K562 (cell line): ENCODE data around the gene ADGRE3. TPM values are rescaled to one million over a fixed set of nuclear protein-coding genes. Genes with fewer than 3 reads are reported as not detected.

Experiments used
- ATAC-seq: fragments of 200-7000 bp; cut with Tn5 transposase; 3 replicates; pipeline ENCODE4 v1.9.1; 2020; ENCODE audit warnings: moderate library complexity
- BruUV-seq: library from RNA; stranded (reverse); fragments of 400-500 nt; replicated peaks from 2 replicates; lab custom pipeline; 2021; lab: Mats Ljungman, UMichigan
- CTCF ChIA-PET: fragments of 300-600 bp; formaldehyde crosslinking; extraction: SDS; loops from one replicate; lab custom pipeline; 2021; ENCODE audit warnings: low intra/inter-chr PET ratio; lab: Yijun Ruan, JAX
- POLR2A ChIA-PET: fragments of 300-600, 350-650 bp; sonication (Branson Sonifier 250); formaldehyde crosslinking; extraction: SDS; loops from one replicate; lab custom pipeline; 2021; ENCODE audit warnings: antibody characterized with exemption, inconsistent platforms; lab: Yijun Ruan, JAX
- DNase-seq, 4 experiments: peaks; one replicate each; pipeline versions ENCODE4 v3.0.0 to v3.0.0-alpha.2; 2011 to 2018; ENCODE audit warnings: low spot score in 3 of 4, mixed read lengths in 3 of 4; ENCODE audit errors: extremely low read depth in 1 of 4
- FAIRE-seq: peaks from 2 replicates; lab custom pipeline; 2011; peaks lifted over from hg19 to GRCh38; lab: Jason Lieb, UNC
- H2AFZ ChIP-seq: 2 replicates; pipeline ENCODE4 v1.6.0; 2011; ENCODE audit warnings: low read depth, low read length, control low read depth, inconsistent platforms
- H3K27ac ChIP-seq: fragments of 200-600 bp; 3 replicates; pipeline ENCODE4 v1.8.0; 2011; ENCODE audit warnings: low read depth, mild to moderate bottlenecking, control low read depth, inconsistent platforms, low read length, moderate library complexity, mixed read lengths; ENCODE audit errors: extremely low read depth
- H3K27me3 ChIP-seq, 2 experiments: fragments of 300-600 bp in 1 of 2; 2 replicates in 1 of 2; 3 replicates in 1 of 2; pipeline versions ENCODE4 v1.6.0 to v1.8.0; 2011; ENCODE audit warnings: inconsistent platforms in 2 of 2, low read length in 2 of 2, mild to moderate bottlenecking in 1 of 2, mixed read lengths in 1 of 2, moderate library complexity in 1 of 2; ENCODE audit not compliant: control insufficient read depth in 2 of 2, insufficient read depth in 2 of 2
- H3K36me3 ChIP-seq: fragments of 300-600 bp; 3 replicates; pipeline ENCODE4 v1.8.0; 2011; ENCODE audit warnings: mild to moderate bottlenecking, low read length, inconsistent platforms; ENCODE audit not compliant: control insufficient read depth, insufficient read depth
- H3K4me1 ChIP-seq, 2 experiments: fragments of 200-600 bp in 1 of 2; replicated peaks in 1 of 2; 2 replicates in 1 of 2; 3 replicates in 1 of 2; pipeline versions ENCODE4 v1.5.1 to v1.8.0; 2011; ENCODE audit warnings: inconsistent platforms in 2 of 2, low read length in 2 of 2, mild to moderate bottlenecking in 1 of 2, mixed read lengths in 1 of 2, moderate library complexity in 1 of 2; ENCODE audit not compliant: control insufficient read depth in 2 of 2, insufficient read depth in 2 of 2
- H3K4me2 ChIP-seq: 2 replicates; pipeline ENCODE4 v1.6.1; 2011; ENCODE audit warnings: low read length, control low read depth, inconsistent platforms, mixed read lengths; ENCODE audit not compliant: insufficient read depth
- H3K4me3 ChIP-seq: fragments of 200-600 bp; sonication (generic), shearing (Covaris generic); 2 replicates; pipeline ENCODE4 v1.5.1; 2016; ENCODE audit warnings: control low read depth, inconsistent platforms
- H3K79me2 ChIP-seq: fragments of 200-600 bp; 3 replicates; pipeline ENCODE4 v1.8.0; 2011; ENCODE audit warnings: low read length, inconsistent platforms; ENCODE audit not compliant: control insufficient read depth, insufficient read depth
- H3K9ac ChIP-seq, 2 experiments: 2 replicates each; pipeline versions ENCODE4 v1.6.0 to v1.6.1; 2011; ENCODE audit warnings: low read depth in 2 of 2, low read length in 2 of 2, control low read depth in 1 of 2, inconsistent platforms in 1 of 2, mild to moderate bottlenecking in 1 of 2, mixed read lengths in 1 of 2; ENCODE audit not compliant: insufficient read depth in 1 of 2
- H3K9me1 ChIP-seq: one replicate; pipeline ENCODE4 v1.6.0; 2011; ENCODE audit warnings: inconsistent platforms, mild to moderate bottlenecking, low read length, moderate library complexity; ENCODE audit not compliant: control insufficient read depth, insufficient read depth
- H3K9me3 ChIP-seq: replicated peaks from 2 replicates; pipeline ENCODE4 v1.5.1; 2011; ENCODE audit warnings: low read depth, low read length, inconsistent platforms; ENCODE audit not compliant: control insufficient read depth, insufficient read depth
- H4K20me1 ChIP-seq: replicated peaks from 2 replicates; pipeline ENCODE4 v1.6.1; 2011; ENCODE audit warnings: low read length, inconsistent platforms, mixed read lengths; ENCODE audit not compliant: control insufficient read depth, insufficient read depth
- BHLHE40 ChIP-seq: IDR thresholded peaks from 2 replicates; pipeline ENCODE4 v1.6.1; 2011; ENCODE audit warnings: low read length, improper control_type of control experiment
- HIVEP1 ChIP-seq: fragments of 250-450 bp; sonication (Bioruptor Pico); IDR thresholded peaks from 2 replicates; pipeline ENCODE4 v1.4.0; 2020; ENCODE audit warnings: mild to moderate bottlenecking
- KLF16 ChIP-seq: IDR thresholded peaks from 2 replicates; pipeline ENCODE4 v1.6.1; 2016; ENCODE audit warnings: antibody characterized with exemption
- SMAD1 ChIP-seq: fragments of 150-350 bp; IDR thresholded peaks from 2 replicates; pipeline ENCODE4 v1.6.1; 2014; ENCODE audit warnings: low read length, low read depth; ENCODE audit not compliant: partially characterized antibody
- SMARCE1 ChIP-seq: fragments of 450-650 bp; IDR thresholded peaks from 2 replicates; pipeline ENCODE4 v1.7.1; 2016; ENCODE audit warnings: mild to moderate bottlenecking
- TEAD1 ChIP-seq, 2 experiments: fragments of 450-650 bp in 1 of 2; sonication (generic) in 1 of 2; formaldehyde crosslinking; IDR thresholded peaks; 2 replicates each; pipeline versions ENCODE4 v1.4.0 to v1.8.0; 2020 to 2022; ENCODE audit warnings: mild to moderate bottlenecking in 2 of 2, missing genetic modification reagents in 1 of 2
- ZBTB7A ChIP-seq: IDR thresholded peaks from 2 replicates; pipeline ENCODE4 v1.6.1; 2011; ENCODE audit warnings: low read depth, mild to moderate bottlenecking, low read length, moderate library complexity, borderline replicate concordance; ENCODE audit not compliant: control insufficient read depth
- ZNF232 ChIP-seq: sonication (generic); formaldehyde crosslinking; IDR thresholded peaks from 2 replicates; pipeline ENCODE4 v1.8.0; 2022; ENCODE audit warnings: mild to moderate bottlenecking, missing genetic modification reagents
- ZNF3 ChIP-seq: fragments of 250-450 bp; sonication (Bioruptor Pico); IDR thresholded peaks from 2 replicates; pipeline ENCODE4 v1.5.0; 2021; ENCODE audit warnings: mild to moderate bottlenecking, moderate library complexity
- ZNF696 ChIP-seq: fragments of 250-450 bp; sonication (Bioruptor Pico); conservative IDR thresholded peaks from 2 replicates; pipeline ENCODE4 v1.4.0; 2020; ENCODE audit warnings: mild to moderate bottlenecking, moderate library complexity
- WGBS: fragments of 100-300 bp; shearing (Covaris generic); methylation state at CpG from one replicate; pipeline ENCODE4 v1.1.6; 2016; ENCODE audit warnings: low coverage, mixed read lengths; ENCODE audit not compliant: insufficient coverage; ENCODE audit errors: missing lambda C conversion rate; 5-methylcytosine and 5-hydroxymethylcytosine counted together
- in situ Hi-C: fragments of 300-500 bp; cut with MboI; formaldehyde crosslinking; loops from 4 replicates; pipeline ENCODE4 v1.15.0; 2018; ENCODE audit warnings: inconsistent platforms, mixed read lengths
- intact Hi-C: fragments of 100-400 bp; cut with micrococcal nuclease; formaldehyde crosslinking; loops from 2 replicates; pipeline ENCODE4 v1.14.2; 2022
- polyA plus RNA-seq, 8 experiments: library from polyadenylated mRNA; depleted of rRNA in 4 of 8; stranded (reverse) in 5 of 8; unstranded in 3 of 8; fragments of >200 nt; fragmentation: Nextera tagmentation in 2 of 8; fragmentation: Illumina TruSeq in 1 of 8; extraction: Ambion mirVana in 2 of 8; extraction: Trizol in 1 of 8; gene quantifications; 2 replicates each; pipeline versions ENCODE4 v1.2.1 to v1.2.3, GENCODE V29; 2011 to 2014; ENCODE audit warnings: inconsistent platforms in 1 of 8, missing spikeins in 1 of 8
- total RNA-seq, 7 experiments: library from RNA; depleted of rRNA in 6 of 7; stranded (reverse); fragments of >200 nt in 6 of 7; fragmentation: Illumina TruSeq in 2 of 7; extraction: Trizol in 2 of 7; gene quantifications; 2 replicates each; pipeline versions ENCODE4 v1.2.1 to v1.2.3, GENCODE V29; 2011 to 2021; ENCODE audit warnings: low replicate concordance in 1 of 7
- TF ChIP-seq, protein P1 (sequence below): sonication (generic); formaldehyde crosslinking; IDR thresholded peaks from 2 replicates; pipeline ENCODE4 v1.8.0; 2022; ENCODE audit warnings: mild to moderate bottlenecking, missing genetic modification reagents
- TF ChIP-seq, protein P2 (sequence below): fragments of 250-450 bp; sonication (Bioruptor Pico); IDR thresholded peaks from 2 replicates; pipeline ENCODE4 v1.8.0; 2022; ENCODE audit warnings: inconsistent platforms, mild to moderate bottlenecking, moderate library complexity, borderline replicate concordance
- TF ChIP-seq, protein P3 (sequence below): fragments of 250-450 bp; sonication (Bioruptor Pico); IDR thresholded peaks from 2 replicates; pipeline ENCODE4 v1.8.0; 2021; ENCODE audit warnings: moderate library complexity, mild to moderate bottlenecking, inconsistent platforms
- TF ChIP-seq, protein P4 (sequence below): sonication (generic); formaldehyde crosslinking; IDR thresholded peaks from 2 replicates; pipeline ENCODE4 v1.8.0; 2023; ENCODE audit warnings: missing genetic modification reagents, mild to moderate bottlenecking, borderline replicate concordance

ADGRE3 gene
- total and polyA plus RNA-seq, 9 of the 15 experiments (the other 6 are each of a cell fraction or from before 2014, with no cell fraction given): not detected

DNA sequence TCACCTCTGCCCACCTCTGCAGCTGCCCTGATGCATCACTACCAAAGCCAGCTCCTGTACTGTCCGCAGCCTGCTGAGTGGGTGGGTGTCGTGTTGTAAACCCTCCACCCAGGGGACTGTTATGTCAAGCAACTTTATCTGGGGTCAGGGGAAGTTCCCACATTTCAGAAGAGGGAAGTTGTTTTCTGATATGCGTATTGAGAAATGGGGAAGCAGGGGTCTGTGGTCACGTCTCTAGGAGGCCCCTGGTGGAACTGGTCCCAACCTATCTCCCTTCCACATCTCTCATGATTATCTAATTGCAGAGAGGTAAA is 60.6 kb downstream of the ADGRE3 start:
- no TSS peak for BruUV-seq
- CTCF ChIA-PET: no interaction called here
- H3K27me3 ChIP-seq: peaks cover 7 to 11% of the 10 kb centered on the region in 2 experiments; a peak in 3 of 5 replicates
- H3K79me2 ChIP-seq: no peaks in the 10 kb centered on the region
- ATAC-seq: no peak
- H3K4me1 ChIP-seq: peaks cover 4% of the 10 kb centered on the region in 2 experiments; a peak in 2 of 5 replicates
- 0 out of 2 replicates have a peak, but pooled peaks cover 3% of the 10 kb centered on the region for H3K9me3 ChIP-seq
- H4K20me1 ChIP-seq: no peaks in the 10 kb centered on the region
- H3K4me2 ChIP-seq: no peak overlapping the region
- POLR2A ChIA-PET: no interaction called here
- 1% methylated on average over 4 of the region's 4 CpGs for WGBS
- intact Hi-C loops: no loop called here
- no peaks in the 10 kb centered on the region for H3K36me3 ChIP-seq
- FAIRE-seq: no peak
- H3K9me1 ChIP-seq: no peaks in the 10 kb centered on the region
- DNase-seq: peak in 2 of 4 experiments; percentile 16 to 22
- in situ Hi-C loops: no loop called here
- no peak overlapping the region for H3K27ac ChIP-seq
- no peak overlapping the region for H3K4me3 ChIP-seq
- no peak overlapping the region for H3K9ac ChIP-seq
- no peak overlapping the region for H2AFZ ChIP-seq
- TF ChIP-seq, protein P1, sequence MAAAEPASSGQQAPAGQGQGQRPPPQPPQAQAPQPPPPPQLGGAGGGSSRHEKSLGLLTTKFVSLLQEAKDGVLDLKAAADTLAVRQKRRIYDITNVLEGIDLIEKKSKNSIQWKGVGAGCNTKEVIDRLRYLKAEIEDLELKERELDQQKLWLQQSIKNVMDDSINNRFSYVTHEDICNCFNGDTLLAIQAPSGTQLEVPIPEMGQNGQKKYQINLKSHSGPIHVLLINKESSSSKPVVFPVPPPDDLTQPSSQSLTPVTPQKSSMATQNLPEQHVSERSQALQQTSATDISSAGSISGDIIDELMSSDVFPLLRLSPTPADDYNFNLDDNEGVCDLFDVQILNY (CRISPR knock-in tag): no peak
- no peak for TF ChIP-seq ZNF696 (CRISPR knock-in tag)
- TF ChIP-seq, protein P2, sequence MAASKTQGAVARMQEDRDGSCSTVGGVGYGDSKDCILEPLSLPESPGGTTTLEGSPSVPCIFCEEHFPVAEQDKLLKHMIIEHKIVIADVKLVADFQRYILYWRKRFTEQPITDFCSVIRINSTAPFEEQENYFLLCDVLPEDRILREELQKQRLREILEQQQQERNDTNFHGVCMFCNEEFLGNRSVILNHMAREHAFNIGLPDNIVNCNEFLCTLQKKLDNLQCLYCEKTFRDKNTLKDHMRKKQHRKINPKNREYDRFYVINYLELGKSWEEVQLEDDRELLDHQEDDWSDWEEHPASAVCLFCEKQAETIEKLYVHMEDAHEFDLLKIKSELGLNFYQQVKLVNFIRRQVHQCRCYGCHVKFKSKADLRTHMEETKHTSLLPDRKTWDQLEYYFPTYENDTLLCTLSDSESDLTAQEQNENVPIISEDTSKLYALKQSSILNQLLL: no peak
- TF ChIP-seq SMAD1: no peak
- TF ChIP-seq TEAD1 (CRISPR knock-in tag; IDR thresholded peaks at IDR 0.05): no peak
- 0 out of 2 replicates have a peak, but pooled peaks have one; percentile 33 for TF ChIP-seq ZBTB7A
- TF ChIP-seq BHLHE40: peak; percentile 29; the same call in 1 of the 2 replicates
- no peak for TF ChIP-seq ZNF232 (CRISPR knock-in tag)
- TF ChIP-seq, protein P3, sequence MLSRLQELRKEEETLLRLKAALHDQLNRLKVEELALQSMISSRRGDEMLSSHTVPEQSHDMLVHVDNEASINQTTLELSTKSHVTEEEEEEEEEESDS: no peak
- peak; percentile 63; the same call in 1 of the 2 replicates for TF ChIP-seq SMARCE1
- 0 out of 2 replicates have a peak, but pooled peaks have one; percentile 37 for TF ChIP-seq KLF16
- no peak for TF ChIP-seq ZNF3 (CRISPR knock-in tag)
- no peak for TF ChIP-seq HIVEP1
- TF ChIP-seq, protein P4, sequence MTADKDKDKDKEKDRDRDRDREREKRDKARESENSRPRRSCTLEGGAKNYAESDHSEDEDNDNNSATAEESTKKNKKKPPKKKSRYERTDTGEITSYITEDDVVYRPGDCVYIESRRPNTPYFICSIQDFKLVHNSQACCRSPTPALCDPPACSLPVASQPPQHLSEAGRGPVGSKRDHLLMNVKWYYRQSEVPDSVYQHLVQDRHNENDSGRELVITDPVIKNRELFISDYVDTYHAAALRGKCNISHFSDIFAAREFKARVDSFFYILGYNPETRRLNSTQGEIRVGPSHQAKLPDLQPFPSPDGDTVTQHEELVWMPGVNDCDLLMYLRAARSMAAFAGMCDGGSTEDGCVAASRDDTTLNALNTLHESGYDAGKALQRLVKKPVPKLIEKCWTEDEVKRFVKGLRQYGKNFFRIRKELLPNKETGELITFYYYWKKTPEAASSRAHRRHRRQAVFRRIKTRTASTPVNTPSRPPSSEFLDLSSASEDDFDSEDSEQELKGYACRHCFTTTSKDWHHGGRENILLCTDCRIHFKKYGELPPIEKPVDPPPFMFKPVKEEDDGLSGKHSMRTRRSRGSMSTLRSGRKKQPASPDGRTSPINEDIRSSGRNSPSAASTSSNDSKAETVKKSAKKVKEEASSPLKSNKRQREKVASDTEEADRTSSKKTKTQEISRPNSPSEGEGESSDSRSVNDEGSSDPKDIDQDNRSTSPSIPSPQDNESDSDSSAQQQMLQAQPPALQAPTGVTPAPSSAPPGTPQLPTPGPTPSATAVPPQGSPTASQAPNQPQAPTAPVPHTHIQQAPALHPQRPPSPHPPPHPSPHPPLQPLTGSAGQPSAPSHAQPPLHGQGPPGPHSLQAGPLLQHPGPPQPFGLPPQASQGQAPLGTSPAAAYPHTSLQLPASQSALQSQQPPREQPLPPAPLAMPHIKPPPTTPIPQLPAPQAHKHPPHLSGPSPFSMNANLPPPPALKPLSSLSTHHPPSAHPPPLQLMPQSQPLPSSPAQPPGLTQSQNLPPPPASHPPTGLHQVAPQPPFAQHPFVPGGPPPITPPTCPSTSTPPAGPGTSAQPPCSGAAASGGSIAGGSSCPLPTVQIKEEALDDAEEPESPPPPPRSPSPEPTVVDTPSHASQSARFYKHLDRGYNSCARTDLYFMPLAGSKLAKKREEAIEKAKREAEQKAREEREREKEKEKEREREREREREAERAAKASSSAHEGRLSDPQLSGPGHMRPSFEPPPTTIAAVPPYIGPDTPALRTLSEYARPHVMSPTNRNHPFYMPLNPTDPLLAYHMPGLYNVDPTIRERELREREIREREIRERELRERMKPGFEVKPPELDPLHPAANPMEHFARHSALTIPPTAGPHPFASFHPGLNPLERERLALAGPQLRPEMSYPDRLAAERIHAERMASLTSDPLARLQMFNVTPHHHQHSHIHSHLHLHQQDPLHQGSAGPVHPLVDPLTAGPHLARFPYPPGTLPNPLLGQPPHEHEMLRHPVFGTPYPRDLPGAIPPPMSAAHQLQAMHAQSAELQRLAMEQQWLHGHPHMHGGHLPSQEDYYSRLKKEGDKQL (CRISPR knock-in tag): no peak
